Neural cell (in vitro differentiated cells): ENCODE data around the gene IQGAP1. TPM values are rescaled to one million over a fixed set of nuclear protein-coding genes. Genes with fewer than 3 reads are reported as not detected.

Experiments
- H2AFZ ChIP-seq: fragments of 200-600, 300-800 bp; sonication (generic), shearing (Covaris generic); 2 replicates; pipeline ENCODE4 v1.6.0; 2014; ENCODE audit warnings: low read depth, mild to moderate bottlenecking, antibody characterized with exemption, low read length, moderate library complexity
- H3F3A ChIP-seq: fragments of 200-600 bp; shearing (Covaris generic); 2 replicates; pipeline ENCODE4 v1.6.1; 2016; ENCODE audit warnings: mild to moderate bottlenecking, moderate library complexity, mixed read lengths, antibody characterized with exemption, low read length; ENCODE audit not compliant: insufficient read depth, poor library complexity, severe bottlenecking
- H3K27ac ChIP-seq: fragments of 200-600, 300-800 bp; sonication (generic), shearing (Covaris generic); 2 replicates; pipeline ENCODE4 v1.5.1; 2014; ENCODE audit warnings: mild to moderate bottlenecking, low read length, moderate library complexity
- H3K27me3 ChIP-seq: fragments of 300-800, 200-600 bp; sonication (generic), shearing (Covaris generic); 2 replicates; pipeline ENCODE4 v1.6.0; 2014; ENCODE audit warnings: mild to moderate bottlenecking, low read depth, low read length, moderate library complexity; ENCODE audit not compliant: insufficient read depth
- H3K36me3 ChIP-seq: fragments of 300-800, 200-600 bp; sonication (generic), shearing (Covaris generic); 2 replicates; pipeline ENCODE4 v1.5.1; 2014; ENCODE audit warnings: mild to moderate bottlenecking, antibody characterized with exemption, low read length, moderate library complexity; ENCODE audit not compliant: insufficient read depth
- H3K4me2 ChIP-seq: fragments of 300-800, 200-600 bp; sonication (generic), shearing (Covaris generic); 2 replicates; pipeline ENCODE4 v1.6.0; 2014; ENCODE audit warnings: mild to moderate bottlenecking, low read length
- H3K4me3 ChIP-seq: fragments of 300-800, 200-600 bp; sonication (generic), shearing (Covaris generic); 2 replicates; pipeline ENCODE4 v1.5.1; 2014; ENCODE audit warnings: mild to moderate bottlenecking, low read length, moderate library complexity
- H3K79me2 ChIP-seq: fragments of 200-600 bp; shearing (Covaris generic); replicated peaks from 2 replicates; pipeline ENCODE4 v1.6.0; 2014; ENCODE audit warnings: mild to moderate bottlenecking, low read length, moderate library complexity; ENCODE audit not compliant: insufficient read depth
- H3K9ac ChIP-seq: fragments of 300-800, 200-600 bp; sonication (generic), shearing (Covaris generic); 2 replicates; pipeline ENCODE4 v1.6.1; 2016; ENCODE audit warnings: mild to moderate bottlenecking, low read length, mixed read lengths
- H3K9me2 ChIP-seq: fragments of 200-600 bp; shearing (Covaris generic); 2 replicates; pipeline ENCODE4 v1.6.1; 2016; ENCODE audit warnings: mild to moderate bottlenecking, low read length, mixed read lengths; ENCODE audit not compliant: insufficient read depth
- H3K9me3 ChIP-seq: fragments of 200-600, 300-800 bp; sonication (generic), shearing (Covaris generic); 2 replicates; pipeline ENCODE4 v1.6.1; 2016; ENCODE audit warnings: mild to moderate bottlenecking, mixed run types, low read length, moderate library complexity, mixed read lengths
- H4K20me1 ChIP-seq: fragments of 200-600 bp; shearing (Covaris generic); 2 replicates; pipeline ENCODE4 v1.6.1; 2016; ENCODE audit warnings: mild to moderate bottlenecking, mixed run types; ENCODE audit not compliant: insufficient read depth
- CTCF ChIP-seq: fragments of 450-650 bp; IDR thresholded peaks from 2 replicates; pipeline ENCODE4 v1.5.1; 2014; ENCODE audit warnings: antibody characterized with exemption, mild to moderate bottlenecking, moderate library complexity; ENCODE audit not compliant: poor library complexity, severe bottlenecking
- EP300 ChIP-seq: fragments of 450-650 bp; conservative IDR thresholded peaks from 2 replicates; pipeline ENCODE4 v1.6.1; 2014; ENCODE audit warnings: antibody characterized with exemption, mild to moderate bottlenecking, moderate library complexity; ENCODE audit not compliant: poor library complexity, severe bottlenecking
- EZH2 ChIP-seq: fragments of 200-600, 300-800 bp; shearing (Covaris generic), sonication (generic); IDR thresholded peaks from 2 replicates; pipeline ENCODE4 v1.6.1; 2014; ENCODE audit warnings: antibody characterized with exemption, low read length, borderline replicate concordance, mild to moderate bottlenecking; ENCODE audit not compliant: insufficient read depth, poor library complexity, severe bottlenecking
- MXI1 ChIP-seq: fragments of 450-650 bp; conservative IDR thresholded peaks from 2 replicates; pipeline ENCODE4 v1.6.1; 2014; ENCODE audit warnings: antibody characterized with exemption, mild to moderate bottlenecking; ENCODE audit not compliant: poor library complexity, severe bottlenecking
- POLR2AphosphoS5 ChIP-seq: IDR thresholded peaks from 2 replicates; pipeline ENCODE4 v1.6.1; 2012
- RAD21 ChIP-seq: fragments of 450-650 bp; conservative IDR thresholded peaks from 2 replicates; pipeline ENCODE4 v1.6.1; 2014; ENCODE audit warnings: antibody characterized with exemption, mild to moderate bottlenecking, moderate library complexity
- REST ChIP-seq: IDR thresholded peaks from 2 replicates; pipeline ENCODE4 v1.6.1; 2012; ENCODE audit warnings: borderline replicate concordance
- SMC3 ChIP-seq: fragments of 450-650 bp; conservative IDR thresholded peaks from 2 replicates; pipeline ENCODE4 v1.6.1; 2014; ENCODE audit warnings: antibody characterized with exemption, mild to moderate bottlenecking, moderate library complexity; ENCODE audit not compliant: poor library complexity
- TAF1 ChIP-seq: IDR thresholded peaks from 2 replicates; pipeline ENCODE4 v1.6.1; 2012; ENCODE audit warnings: low read depth
- polyA plus RNA-seq: library from polyadenylated mRNA; depleted of rRNA; stranded (reverse); fragments of >200 nt; gene quantifications from 2 replicates; pipeline ENCODE4 v1.2.3, GENCODE V29; 2014

IQGAP1 gene
- polyA plus RNA-seq, 1 donor from 2014 or later, result 16.6 TPM

GRCh38 chr15:90376789-90377188 lies 11.3 kb upstream of the IQGAP1 start:
- Histone ChIP-seq H3K9ac (no peak overlapping the region), H3K27ac (no peak overlapping the region)
- TF ChIP-seq EP300 (no peak), RAD21 (no peak)

GRCh38 chr15:90379263-90379662 lies 8.8 kb upstream of the IQGAP1 start:
- Histone ChIP-seq H3K27me3 (no peaks in the 10 kb centered on the region), H3F3A (no peaks in the 10 kb centered on the region), H3K36me3 (no peaks in the 10 kb centered on the region), H3K79me2 (no peaks in the 10 kb centered on the region), H2AFZ (no peak overlapping the region), H3K9me2 (no peaks in the 10 kb centered on the region), H3K9ac (no peak overlapping the region), H4K20me1 (no peaks in the 10 kb centered on the region), H3K27ac (no peak overlapping the region), H3K4me3 (no peak overlapping the region), H3K4me2 (no peak overlapping the region), H3K9me3 (no peaks in the 10 kb centered on the region)
- no peak for TF ChIP-seq TAF1
- no peak for TF ChIP-seq EP300

More at GRCh38 chr15:90376789-90377188, 11.3 kb upstream of the IQGAP1 start:
- Histone ChIP-seq H4K20me1 (no peaks in the 10 kb centered on the region), H3K9me2 (no peaks in the 10 kb centered on the region), H3K27me3 (no peaks in the 10 kb centered on the region), H3K9me3 (no peaks in the 10 kb centered on the region), H2AFZ (no peak overlapping the region), H3K4me2 (no peak overlapping the region), H3K79me2 (no peaks in the 10 kb centered on the region), H3F3A (no peaks in the 10 kb centered on the region), H3K36me3 (no peaks in the 10 kb centered on the region), H3K4me3 (no peak overlapping the region)

- Histone ChIP-seq H3K9me3 (no peaks in the 10 kb centered on the region), H3K27ac (no peak overlapping the region), H3K4me2 (no peak overlapping the region), H3F3A (no peaks in the 10 kb centered on the region), H3K9ac (no peak overlapping the region), H3K4me3 (no peak overlapping the region), H3K9me2 (no peaks in the 10 kb centered on the region), H3K36me3 (no peaks in the 10 kb centered on the region), H4K20me1 (no peaks in the 10 kb centered on the region), H2AFZ (no peak overlapping the region), H3K27me3 (no peaks in the 10 kb centered on the region), H3K79me2 (no peaks in the 10 kb centered on the region)
- no peak for TF ChIP-seq REST
- TF ChIP-seq CTCF, result no peak
- no peak for TF ChIP-seq SMC3
- TF ChIP-seq EP300, result no peak
- TF ChIP-seq MXI1, result no peak
- TF ChIP-seq EZH2, result no peak
- TF ChIP-seq POLR2AphosphoS5, result no peak
- TF ChIP-seq RAD21, result no peak
- no peak for TF ChIP-seq TAF1
Observed at GRCh38 chr15:90381515-90381914, 6.5 kb upstream of the IQGAP1 start.
